Trophoblast cell (in vitro differentiated cells and primary cell): ENCODE data around the gene JOSD2.

ENCODE experiments used
- DNase-seq, 2 donors: peaks; one replicate each; pipeline ENCODE4 v3.0.0-alpha.2; 2016
- H2AFZ ChIP-seq: 2 replicates; pipeline ENCODE4 v1.6.1; 2013; ENCODE audit warnings: low read length, moderate library complexity, mild to moderate bottlenecking; ENCODE audit not compliant: insufficient read depth, poor library complexity
- H2AK5ac ChIP-seq: 2 replicates; pipeline ENCODE4 v1.6.1; 2013; ENCODE audit warnings: mild to moderate bottlenecking, low read length
- H2BK120ac ChIP-seq: 2 replicates; pipeline ENCODE4 v1.6.1; 2013; ENCODE audit warnings: low read length, mild to moderate bottlenecking, moderate library complexity; ENCODE audit not compliant: insufficient read depth, poor library complexity
- H2BK12ac ChIP-seq: 2 replicates; pipeline ENCODE4 v1.6.1; 2013; ENCODE audit warnings: mild to moderate bottlenecking, low read length, moderate library complexity
- H2BK5ac ChIP-seq: 2 replicates; pipeline ENCODE4 v1.6.1; 2013; ENCODE audit warnings: low read length, low read depth, moderate library complexity, mild to moderate bottlenecking; ENCODE audit not compliant: poor library complexity
- H3K14ac ChIP-seq: 2 replicates; pipeline ENCODE4 v1.6.1; 2013; ENCODE audit warnings: mild to moderate bottlenecking, low read length
- H3K18ac ChIP-seq: 2 replicates; pipeline ENCODE4 v1.6.1; 2013; ENCODE audit warnings: mild to moderate bottlenecking, low read length
- H3K23ac ChIP-seq: 2 replicates; pipeline ENCODE4 v1.6.1; 2013; ENCODE audit warnings: low read length
- H3K27ac ChIP-seq: 2 replicates; pipeline ENCODE4 v1.5.1; 2013; ENCODE audit warnings: low read depth, mild to moderate bottlenecking, inconsistent platforms, low read length, moderate library complexity
- H3K27me3 ChIP-seq: 2 replicates; pipeline ENCODE4 v1.6.1; 2013; ENCODE audit warnings: inconsistent platforms, mild to moderate bottlenecking, low read length, moderate library complexity; ENCODE audit not compliant: insufficient read depth
- H3K36me3 ChIP-seq, 2 experiments: 1 replicate in 1 of 2; 2 replicates in 1 of 2; pipeline ENCODE4 v1.6.1; 2013; ENCODE audit warnings: low read length in 2 of 2, mild to moderate bottlenecking in 2 of 2, moderate library complexity in 1 of 2; ENCODE audit not compliant: insufficient read depth in 2 of 2, control insufficient read depth in 1 of 2
- H3K4ac ChIP-seq: 2 replicates; pipeline ENCODE4 v1.6.1; 2013; ENCODE audit warnings: low read depth, mild to moderate bottlenecking, low read length, moderate library complexity
- H3K4me1 ChIP-seq, 2 experiments: 1 replicate in 1 of 2; 2 replicates in 1 of 2; pipeline ENCODE4 v1.6.1; 2013; ENCODE audit warnings: low read length in 2 of 2, mild to moderate bottlenecking in 2 of 2, moderate library complexity in 1 of 2; ENCODE audit not compliant: insufficient read depth in 2 of 2, control insufficient read depth in 1 of 2
- H3K4me2 ChIP-seq: 2 replicates; pipeline ENCODE4 v1.6.1; 2013; ENCODE audit warnings: inconsistent platforms, mild to moderate bottlenecking, low read length, moderate library complexity
- H3K4me3 ChIP-seq: 2 replicates; pipeline ENCODE4 v1.5.1; 2013; ENCODE audit warnings: mild to moderate bottlenecking, low read depth, low read length, inconsistent platforms
- H3K79me1 ChIP-seq: one replicate; pipeline ENCODE4 v1.6.1; 2013; ENCODE audit warnings: low read length
- H3K79me2 ChIP-seq: 2 replicates; pipeline ENCODE4 v1.6.1; 2013; ENCODE audit warnings: low read length, mild to moderate bottlenecking; ENCODE audit not compliant: control insufficient read depth, insufficient read depth, poor library complexity
- H3K9ac ChIP-seq: 2 replicates; pipeline ENCODE4 v1.6.1; 2013; ENCODE audit warnings: mild to moderate bottlenecking, low read length
- H3K9me3 ChIP-seq: 2 replicates; pipeline ENCODE4 v1.6.1; 2013; ENCODE audit warnings: low read depth, mild to moderate bottlenecking, control low read depth, inconsistent platforms, low read length; ENCODE audit not compliant: insufficient read depth
- H4K12ac ChIP-seq: 2 replicates; pipeline ENCODE4 v1.6.1; 2013; ENCODE audit warnings: low read depth, mild to moderate bottlenecking, low read length, moderate library complexity
- H4K8ac ChIP-seq: 2 replicates; pipeline ENCODE4 v1.6.1; 2013; ENCODE audit warnings: low read depth, mild to moderate bottlenecking, low read length, moderate library complexity
- H4K91ac ChIP-seq: one replicate; pipeline ENCODE4 v1.6.1; 2013; ENCODE audit warnings: low read depth, mild to moderate bottlenecking, low read length, moderate library complexity
- WGBS: extraction: QIAGEN DNeasy Blood & Tissue Kit; methylation state at CpG from one replicate; pipeline ENCODE4 v1.1.7; 2013; ENCODE audit warnings: missing lambda C conversion rate; ENCODE audit not compliant: insufficient read length, insufficient coverage; ENCODE audit errors: extremely low coverage; 5-methylcytosine and 5-hydroxymethylcytosine counted together

Gene JOSD2

GRCh38 chr19:50501186-50501567, 9.8 kb downstream of the JOSD2 start:
- H3K4me3 ChIP-seq, result peak overlapping the region; percentile 7
- DNase-seq, result no peak
- peak overlapping the region; percentile 38 for H3K4me2 ChIP-seq
- no peak overlapping the region for H3K23ac ChIP-seq
- peak overlapping the region; percentile 16 for H3K9ac ChIP-seq
- H3K79me2 ChIP-seq, result peaks cover 3% of the 10 kb centered on the region
- peak overlapping the region; percentile 37 for H2BK5ac ChIP-seq
- peak overlapping the region; percentile 8 for H4K8ac ChIP-seq
- H3K18ac ChIP-seq, result peak overlapping the region; percentile 27
- H2BK120ac ChIP-seq, result peak overlapping the region; percentile 88
- H3K27ac ChIP-seq, result peak overlapping the region; percentile 75
- H4K91ac ChIP-seq, result peak overlapping the region; percentile 83
- no CpG with 5 or more reads among the region's 12 CpGs for WGBS
- H2BK12ac ChIP-seq, result peak overlapping the region; percentile 58
- no peak overlapping the region for H2AFZ ChIP-seq
- H3K4ac ChIP-seq, result peak overlapping the region; percentile 20
- no peaks in the 10 kb centered on the region for H3K27me3 ChIP-seq
- no peak overlapping the region for H4K12ac ChIP-seq
- H3K9me3 ChIP-seq, result no peaks in the 10 kb centered on the region
- peaks cover 21 to 29% of the 10 kb centered on the region in 2 experiments for H3K4me1 ChIP-seq
- H3K36me3 ChIP-seq, result peaks cover 3 to 4% of the 10 kb centered on the region in 2 experiments
- peak overlapping the region; percentile 54 for H3K14ac ChIP-seq
- H3K79me1 ChIP-seq, result peaks cover 27% of the 10 kb centered on the region
- no peak overlapping the region for H2AK5ac ChIP-seq

GRCh38 chr19:50500753-50501151, 10.2 kb downstream of the JOSD2 start:
- Histone ChIP-seq H3K9ac (no peak overlapping the region), H3K4me3 (no peak overlapping the region), H3K23ac (no peak overlapping the region), H3K27me3 (no peaks in the 10 kb centered on the region), H3K9me3 (no peaks in the 10 kb centered on the region), H3K4ac (peak overlapping the region; percentile 7), H2BK5ac (peak overlapping the region; percentile 37), H4K12ac (no peak overlapping the region), H3K4me2 (peak overlapping the region; percentile 37), H3K18ac (no peak overlapping the region), H3K79me1 (peaks cover 27% of the 10 kb centered on the region), H2AK5ac (peak overlapping the region; percentile 55), H3K14ac (peak overlapping the region; percentile 22), H3K36me3 (peaks cover 0 to 2% of the 10 kb centered on the region in 2 experiments), H3K4me1 (peaks cover 23 to 30% of the 10 kb centered on the region in 2 experiments), H3K27ac (peak overlapping the region; percentile 75), H3K79me2 (peaks cover 3% of the 10 kb centered on the region), H2BK12ac (peak overlapping the region; percentile 1), H4K91ac (peak overlapping the region; percentile 97), H2BK120ac (peak overlapping the region; percentile 65), H2AFZ (no peak overlapping the region), H4K8ac (peak overlapping the region; percentile 8)
- no CpG with 5 or more reads among the region's 10 CpGs for WGBS
- no peak for DNase-seq

GRCh38 chr19:50500060-50500752, 10.8 kb downstream of the JOSD2 start:
- H4K91ac ChIP-seq, result peak overlapping the region; percentile 97
- H2AFZ ChIP-seq, result peak overlapping the region; percentile 27
- H3K4me1 ChIP-seq, result peaks cover 23 to 30% of the 10 kb centered on the region in 2 experiments
- peak overlapping the region; percentile 66 for H2AK5ac ChIP-seq
- no peak overlapping the region for H3K9ac ChIP-seq
- H3K23ac ChIP-seq, result no peak overlapping the region
- no peak for DNase-seq
- H3K36me3 ChIP-seq, result no peaks in the 10 kb centered on the region
- peak overlapping the region; percentile 83 for H3K18ac ChIP-seq
- H3K4ac ChIP-seq, result peak overlapping the region; percentile 67
- peaks cover 3% of the 10 kb centered on the region for H3K79me2 ChIP-seq
- H3K14ac ChIP-seq, result peak overlapping the region; percentile 91
- peak overlapping the region; percentile 37 for H3K4me2 ChIP-seq
- peak overlapping the region; percentile 79 for H4K8ac ChIP-seq
- peak overlapping the region; percentile 66 for H3K4me3 ChIP-seq
- peaks cover 27% of the 10 kb centered on the region for H3K79me1 ChIP-seq
- H2BK12ac ChIP-seq, result peak overlapping the region; percentile 61
- peak overlapping the region; percentile 86 for H2BK120ac ChIP-seq
- H3K27me3 ChIP-seq, result no peaks in the 10 kb centered on the region
- H3K27ac ChIP-seq, result peak overlapping the region; percentile 57
- H3K9me3 ChIP-seq, result no peaks in the 10 kb centered on the region
- peak overlapping the region; percentile 70 for H2BK5ac ChIP-seq
- H4K12ac ChIP-seq, result peak overlapping the region; percentile 49
- no CpG with 5 or more reads among the region's 27 CpGs for WGBS

- H3K4me2 ChIP-seq, result peak overlapping the region; percentile 44
- no peak overlapping the region for H3K23ac ChIP-seq
- no peak overlapping the region for H3K18ac ChIP-seq
- H3K9ac ChIP-seq, result no peak overlapping the region
- H3K79me1 ChIP-seq, result peaks cover 27% of the 10 kb centered on the region
- no peak for DNase-seq
- H2AK5ac ChIP-seq, result no peak overlapping the region
- H3K4me3 ChIP-seq, result no peak overlapping the region
- H3K27ac ChIP-seq, result no peak overlapping the region
- H3K79me2 ChIP-seq, result peaks cover 3% of the 10 kb centered on the region
- no peak overlapping the region for H2BK5ac ChIP-seq
- H4K91ac ChIP-seq, result peak overlapping the region; percentile 29
- H3K27me3 ChIP-seq, result no peaks in the 10 kb centered on the region
- H2BK12ac ChIP-seq, result no peak overlapping the region
- H3K9me3 ChIP-seq, result no peaks in the 10 kb centered on the region
- H3K14ac ChIP-seq, result peak overlapping the region; percentile 6
- no peak overlapping the region for H4K8ac ChIP-seq
- H3K36me3 ChIP-seq, result no peaks in the 10 kb centered on the region
- 100% methylated on average over 3 of the region's 11 CpGs for WGBS
- peaks cover 23 to 30% of the 10 kb centered on the region in 2 experiments for H3K4me1 ChIP-seq
- H4K12ac ChIP-seq, result no peak overlapping the region
- H3K4ac ChIP-seq, result peak overlapping the region; percentile 12
- H2BK120ac ChIP-seq, result no peak overlapping the region
- no peak overlapping the region for H2AFZ ChIP-seq
Observed at GRCh38 chr19:50498219-50499056, 12.6 kb downstream of the JOSD2 start.
